Kidney (tissue), 14 donors: ENCODE results near the gene UNC45A. TPM values are rescaled to one million over a fixed set of nuclear protein-coding genes. Genes with fewer than 3 reads are reported as not detected.
A peak's percentile ranks its signal among the peaks of the same experiment; 100 is the strongest.

Source experiments
- DNase-seq, 5 donors: peaks; one replicate each; pipeline ENCODE4 v3.0.0-alpha.2; 2013 to 2020
- FAIRE-seq: peaks from 2 replicates; lab custom pipeline; 2012; peaks lifted over from hg19 to GRCh38; lab: Jason Lieb, UNC
- H3K27ac ChIP-seq, 2 donors: one replicate each; pipeline ENCODE4 v1.7.0; 2013; ENCODE audit warnings: low read depth in 2 of 2, low read length in 2 of 2, inconsistent platforms in 1 of 2
- H3K27me3 ChIP-seq: one replicate; pipeline ENCODE4 v1.7.1; 2013; ENCODE audit warnings: low read length, inconsistent platforms; ENCODE audit not compliant: control insufficient read depth, insufficient read depth
- H3K36me3 ChIP-seq, 3 donors: one replicate each; pipeline versions ENCODE4 v1.7.0 to v1.7.1; 2013; ENCODE audit warnings: low read length in 3 of 3, control low read depth in 1 of 3, inconsistent platforms in 1 of 3; ENCODE audit not compliant: insufficient read depth in 3 of 3, control insufficient read depth in 2 of 3
- H3K4me1 ChIP-seq, 3 donors: one replicate each; pipeline versions ENCODE4 v1.7.0 to v1.7.1; 2013; ENCODE audit warnings: low read length in 3 of 3, inconsistent platforms in 1 of 3, low read depth in 1 of 3; ENCODE audit not compliant: control insufficient read depth in 2 of 3, insufficient read depth in 2 of 3
- H3K4me3 ChIP-seq, 3 donors: one replicate each; pipeline versions ENCODE4 v1.7.0 to v1.8.1; 2013; ENCODE audit warnings: low read length in 3 of 3, control low read depth in 1 of 3, inconsistent platforms in 1 of 3
- H3K9ac ChIP-seq, 3 donors: one replicate each; pipeline versions ENCODE4 v1.7.0 to v1.7.1; 2013; ENCODE audit warnings: low read length in 3 of 3, control low read depth in 1 of 3, inconsistent platforms in 1 of 3
- H3K9me3 ChIP-seq, 3 donors: one replicate each; pipeline versions ENCODE4 v1.7.0 to v1.7.1; 2013; ENCODE audit warnings: low read length in 3 of 3, control low read depth in 1 of 3, inconsistent platforms in 1 of 3; ENCODE audit not compliant: control insufficient read depth in 2 of 3, insufficient read depth in 1 of 3
- CTCF ChIP-seq: IDR thresholded peaks from 3 replicates; pipeline ENCODE4 v1.5.1; 2012; ENCODE audit warnings: mild to moderate bottlenecking, moderate library complexity, borderline replicate concordance; ENCODE audit not compliant: insufficient read depth; ENCODE audit errors: extremely low read depth
- intact Hi-C: fragments of 100-400 bp; cut with DNase I; formaldehyde crosslinking; loops from one replicate; pipeline ENCODE4 v1.11.1; 2022
- polyA plus RNA-seq: library from polyadenylated mRNA; stranded (reverse); fragments of 350-450 nt; fragmentation: Illumina TruSeq; extraction: RNeasy Lipid Tissue Mini Kit (QIAGEN cat#74804); gene quantifications from one replicate; pipeline ENCODE4 v1.2.3, GENCODE V29; 2014; ENCODE audit warnings: low read depth, low replicate concordance; ENCODE audit not compliant: insufficient read depth
- total RNA-seq: library from RNA; stranded (reverse); fragmentation: NEBNext Ultra II Directional; extraction: Animal tissue kit (Norgen Biotek cat#: 25700); gene quantifications from one replicate; pipeline ENCODE4 v1.2.1, GENCODE V29; 2021
- donor health status: control.
- donor health status: control.
- donor health status: control.
- donor health status: control.
- donor health status: control.
- donor health status: DM: yes; HTN: yes; CAD: no.
- donor health status: Normal renal cell carcinoma (clear cell type).

Gene UNC45A
- total and polyA plus RNA-seq, 2 donors from 2014 or later: 48.9 to 62.8 TPM

DNA sequence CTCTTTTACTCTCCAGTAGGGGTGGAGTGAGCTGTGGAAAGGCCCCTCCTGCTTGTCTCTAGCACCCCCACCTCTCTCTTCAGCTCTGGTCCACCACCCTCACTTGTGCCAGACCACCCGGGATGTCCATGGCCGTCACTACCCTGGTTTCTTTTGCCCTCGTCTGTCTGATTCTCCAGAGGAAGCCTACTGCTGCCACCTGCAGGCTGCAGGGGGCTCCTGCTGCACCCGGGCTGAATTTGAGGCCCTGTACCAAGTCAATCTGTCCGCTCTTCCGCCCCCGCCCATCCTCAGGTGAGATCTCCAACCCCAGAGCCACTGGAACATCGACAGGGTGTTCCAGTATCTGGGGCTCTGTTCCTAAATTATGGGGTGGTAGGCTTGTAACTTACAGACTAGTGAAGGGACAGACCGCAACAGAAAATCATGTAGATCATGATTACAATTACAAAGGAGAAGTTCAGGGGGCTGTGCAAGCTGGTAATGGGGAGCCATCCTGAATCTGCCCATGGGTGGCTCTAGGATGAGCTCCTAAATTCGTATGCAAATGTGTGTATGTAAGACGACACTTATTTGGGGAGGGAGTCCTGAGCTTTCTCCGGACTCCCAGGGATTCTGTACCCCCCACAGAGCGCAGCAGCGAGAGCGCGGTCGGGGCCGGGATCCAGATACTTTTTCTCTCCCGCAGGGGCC is 683 bp upstream of the UNC45A start:
- no peak for FAIRE-seq
- Histone ChIP-seq H3K27ac (peak overlapping the region; percentile 53 to 54), H3K4me3 (peak overlapping the region; percentile 38 to 81 (median 72)), H3K9ac (peak overlapping the region in 2 of 3 donors; percentile 30 to 62), H3K9me3 (no peaks in the 10 kb centered on the region), H3K36me3 (peaks cover 0 to 3% (median 2%) of the 10 kb centered on the region in 3 donors), H3K4me1 (peaks cover 0 to 34% (median 14%) of the 10 kb centered on the region in 3 donors), H3K27me3 (no peaks in the 10 kb centered on the region)
- intact Hi-C loops: no loop called here
- peak; percentile 90 to 94 (median 93) for DNase-seq
- peak; percentile 82 for TF ChIP-seq CTCF

DNA sequence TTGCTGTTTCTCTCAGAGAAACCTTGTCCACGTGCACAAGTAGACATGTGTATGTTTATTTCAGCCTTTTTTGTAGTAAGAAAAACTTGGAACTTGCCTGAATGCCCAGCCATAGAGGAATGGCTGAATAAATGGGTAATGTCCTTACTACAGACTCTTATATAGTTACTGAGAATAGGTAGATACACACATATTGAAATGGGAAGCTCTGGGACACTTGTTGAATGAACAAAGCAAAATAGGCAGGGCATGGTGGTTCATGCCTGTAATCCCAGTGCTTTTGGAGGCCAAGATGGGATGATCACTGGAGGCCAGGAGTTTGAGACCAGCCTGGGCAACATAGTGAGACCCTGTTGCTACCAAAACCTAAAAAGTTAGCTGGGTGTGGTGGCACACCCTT is 1.7 kb downstream of the UNC45A start:
- Histone ChIP-seq H3K4me3 (no peak overlapping the region), H3K36me3 (peaks cover 8 to 20% (median 18%) of the 10 kb centered on the region in 3 donors), H3K9ac (no peak overlapping the region), H3K27me3 (no peaks in the 10 kb centered on the region), H3K4me1 (peaks cover 0 to 21% (median 7%) of the 10 kb centered on the region in 3 donors), H3K9me3 (no peaks in the 10 kb centered on the region), H3K27ac (no peak overlapping the region)
- no peak for DNase-seq
- FAIRE-seq: no peak
- intact Hi-C loops: no loop called here
- no peak for TF ChIP-seq CTCF

GRCh38 chr15:90938261-90938660 is 3.2 kb downstream of the UNC45A start:
- Histone ChIP-seq H3K4me3 (no peak overlapping the region), H3K4me1 (peaks cover 0 to 15% (median 7%) of the 10 kb centered on the region in 3 donors), H3K36me3 (peaks cover 8 to 33% (median 29%) of the 10 kb centered on the region in 3 donors), H3K9me3 (no peaks in the 10 kb centered on the region), H3K27me3 (no peaks in the 10 kb centered on the region), H3K27ac (no peak overlapping the region), H3K9ac (no peak overlapping the region)
- FAIRE-seq: no peak
- intact Hi-C loops: no loop called here
- no peak for TF ChIP-seq CTCF
- DNase-seq: peak in 1 of 5 donors; percentile 15
